PFSK-1 (cell line): Measurements from ENCODE around the gene ORMDL3.

Source experiments
- POLR2AphosphoS5 ChIP-seq: IDR thresholded peaks from 2 replicates; pipeline ENCODE4 v1.6.1; 2012; ENCODE audit warnings: low read depth, mild to moderate bottlenecking, control low read depth, low read length, moderate library complexity
- TAF1 ChIP-seq: IDR thresholded peaks from 2 replicates; pipeline ENCODE4 v1.6.1; 2012; ENCODE audit warnings: low read length, control low read depth, borderline replicate concordance; ENCODE audit not compliant: insufficient read depth

- TF ChIP-seq POLR2AphosphoS5 (no peak), TAF1 (no peak)
Observed at GRCh38 chr17:39963829-39964228, 36.4 kb upstream of the ORMDL3 start.
